Stimulated activated CD4-positive, alpha-beta T cell treated with anti-CD3 and anti-CD28 coated beads, Interleukin-15, amount 100 ng/mL, for 24 hours (primary cell): ENCODE results near the gene GLTPD2.
A peak's percentile ranks its signal among the peaks of the same experiment; 100 is the strongest.

Experiments
- DNase-seq: peaks from one replicate; pipeline ENCODE4 v3.0.0-alpha.2; 2020

GLTPD2 gene

DNA sequence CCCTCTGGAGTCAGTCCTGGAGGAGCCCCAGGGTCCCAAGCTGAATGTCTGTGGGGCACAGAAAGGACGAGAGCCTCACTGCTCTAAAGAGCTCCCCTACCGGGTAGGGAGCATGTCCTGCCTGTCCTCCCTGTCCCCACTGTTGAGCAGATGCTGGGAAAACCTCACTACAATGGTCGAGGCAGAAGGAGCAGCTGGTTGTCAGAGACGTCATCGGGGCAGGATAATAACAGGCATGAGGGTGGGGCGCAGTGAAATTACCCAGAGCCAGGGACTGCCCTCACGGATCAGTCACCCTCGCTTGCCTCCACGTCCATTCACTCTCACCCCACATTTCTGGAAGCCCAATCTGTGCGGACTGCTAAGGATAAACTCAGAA lies 16.5 kb upstream of the GLTPD2 start:
- DNase-seq = no peak

DNA sequence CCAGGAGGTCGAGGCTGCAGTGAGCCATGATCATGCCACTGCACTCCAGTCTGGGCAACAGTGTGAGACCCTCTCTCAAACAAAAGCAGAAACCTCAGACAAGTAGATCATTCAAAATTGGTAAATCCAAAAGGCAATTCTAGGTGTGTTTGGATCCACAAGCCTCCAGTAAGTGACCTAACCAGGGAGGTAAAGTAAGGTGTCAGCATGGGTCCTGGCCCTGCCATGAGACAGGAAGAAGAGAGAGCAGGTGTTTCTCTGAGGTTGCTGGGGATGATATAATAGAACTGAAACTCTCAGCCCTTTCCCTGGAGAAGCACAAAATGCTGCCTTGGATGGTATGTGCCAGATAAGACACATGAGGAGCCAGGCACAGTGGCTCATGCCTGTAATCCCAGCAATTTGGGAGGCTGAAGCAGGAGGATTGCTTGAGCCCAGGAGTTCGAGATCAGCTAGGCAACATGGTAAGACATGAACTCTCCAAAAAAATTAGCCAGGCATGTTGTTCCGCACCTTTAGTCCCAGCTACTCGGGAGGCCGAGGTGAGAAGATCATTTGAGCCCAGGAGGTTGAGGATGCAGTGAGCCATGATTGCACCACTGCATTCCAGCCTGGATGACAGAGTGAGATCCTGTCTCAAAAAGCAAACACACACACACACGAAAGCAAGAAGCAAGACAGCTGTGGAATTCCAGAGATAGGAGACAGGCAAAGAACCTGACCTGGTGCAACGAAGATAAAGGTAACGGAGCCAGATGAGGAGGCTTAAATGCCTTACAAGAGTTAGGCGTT lies 10.6 kb upstream of the GLTPD2 start:
- no peak for DNase-seq

GRCh38 chr17:4780325-4780955 lies 8.3 kb upstream of the GLTPD2 start:
- no peak for DNase-seq

GRCh38 chr17:4782652-4783051 lies 6.1 kb upstream of the GLTPD2 start:
- peak; percentile 31 for DNase-seq

DNA sequence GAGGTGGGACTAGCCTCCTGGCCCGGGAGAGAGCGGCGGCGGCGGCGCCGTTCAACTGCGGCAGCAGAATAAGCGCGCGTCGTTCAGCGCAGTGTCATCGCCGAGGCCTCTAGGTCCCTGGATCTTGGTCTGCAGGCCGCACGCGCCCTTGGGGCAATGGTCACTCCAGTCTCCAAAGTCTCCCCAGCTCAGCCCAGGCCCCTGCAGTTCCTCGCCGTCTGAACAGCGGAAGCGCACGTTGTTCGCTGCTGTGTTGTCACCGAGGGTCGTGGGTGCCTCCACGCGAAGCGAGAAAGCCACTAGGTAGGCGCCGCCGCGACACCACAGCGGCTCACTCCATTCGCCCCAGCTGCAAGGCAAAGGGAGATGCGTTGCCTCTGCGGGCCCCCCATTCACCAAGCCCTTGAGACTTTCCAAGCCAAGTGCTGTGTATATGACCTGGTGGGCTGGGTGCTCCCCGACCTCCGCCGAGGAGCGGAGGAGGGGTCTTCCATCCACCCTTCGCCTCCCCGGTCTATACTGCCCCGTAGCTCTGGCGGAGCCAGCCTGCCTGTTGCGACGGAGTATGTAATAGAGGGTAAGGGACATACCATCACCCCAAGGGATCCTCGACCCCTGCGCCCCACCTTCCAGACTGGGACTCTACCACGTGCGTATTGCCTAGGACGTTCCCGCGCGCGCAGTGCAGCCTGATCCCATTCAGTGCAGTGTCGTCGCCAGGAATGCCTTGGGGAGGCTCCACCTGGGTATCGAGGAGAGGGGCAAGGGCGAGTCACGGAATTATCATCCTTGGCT lies 3.3 kb upstream of the GLTPD2 start:
- DNase-seq = peak; percentile 29

- peak; percentile 29 for DNase-seq
Observed at GRCh38 chr17:4786106-4786511, 2.7 kb upstream of the GLTPD2 start, which contains the start of gene VMO1. VMO1 (minus strand) TSS chr17:4786364; CDS start chr17:4786352, 12 bp downstream.

DNA sequence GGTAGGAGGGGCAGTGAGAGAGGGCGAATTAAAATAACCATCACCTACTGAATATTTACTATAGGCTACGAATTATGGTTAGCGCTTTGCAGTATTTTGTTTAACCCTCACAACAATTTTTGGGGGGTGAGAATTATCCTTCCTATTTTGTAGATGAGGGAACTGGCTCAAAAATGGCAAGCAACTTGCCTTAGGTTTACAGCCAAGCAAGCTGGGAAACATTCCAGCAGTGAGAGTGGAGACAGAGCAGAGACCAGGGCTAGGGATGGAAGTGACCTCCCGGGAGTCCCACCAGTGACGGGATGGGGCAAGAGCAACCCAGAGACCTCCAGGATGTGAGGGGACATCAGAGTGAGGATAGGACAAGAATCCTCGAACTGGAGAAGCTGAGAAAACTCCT lies 2.2 kb upstream of the GLTPD2 start:
- no peak for DNase-seq

- no peak for DNase-seq
Observed at GRCh38 chr17:4788159-4788806, 481 bp upstream of the GLTPD2 start.

GRCh38 chr17:4789701-4789950 lies 862 bp downstream of the GLTPD2 start:
- DNase-seq = no peak

- peak; percentile 88 for DNase-seq
Observed at GRCh38 chr17:4789951-4790704, 1.4 kb downstream of the GLTPD2 start.

- DNase-seq = no peak
Observed at GRCh38 chr17:4790705-4791088, 1.9 kb downstream of the GLTPD2 start.

DNA sequence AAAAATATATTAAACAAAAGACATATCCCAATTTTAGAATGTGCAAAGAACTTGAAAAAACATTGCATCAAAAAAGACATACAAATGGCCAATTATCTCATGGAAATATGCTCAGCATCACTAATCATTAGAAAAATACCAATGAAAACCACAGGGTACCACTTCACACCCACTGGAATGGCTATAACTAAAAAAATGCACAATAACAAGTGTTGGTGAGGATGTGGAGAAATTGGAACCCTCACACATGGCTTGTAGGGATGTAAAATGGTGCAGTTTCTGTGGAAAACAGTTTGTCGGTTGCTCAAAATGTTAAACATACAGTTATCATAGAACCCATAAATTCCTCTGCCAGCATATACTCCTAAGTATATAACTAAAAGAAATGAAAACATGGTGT lies 6.4 kb downstream of the GLTPD2 start:
- no peak for DNase-seq

DNA sequence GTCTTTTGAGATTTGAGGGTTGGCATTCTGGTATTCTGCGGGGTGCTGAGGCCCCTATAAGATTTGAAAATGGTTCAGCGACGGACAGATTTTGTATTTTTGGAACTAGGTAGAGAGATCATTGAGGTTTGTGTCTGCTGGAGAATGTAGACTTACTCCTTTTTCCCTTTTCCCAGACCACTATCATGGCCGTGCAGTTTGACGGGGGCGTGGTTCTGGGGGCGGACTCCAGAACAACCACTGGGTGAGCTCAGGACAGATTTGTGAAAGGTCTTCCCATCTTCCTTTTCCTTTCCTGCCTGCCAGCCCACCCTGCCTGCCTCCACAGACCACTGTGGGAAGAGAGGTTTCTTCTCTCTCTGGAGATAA lies 7.8 kb downstream of the GLTPD2 start:
- DNase-seq = peak; percentile 70

GRCh38 chr17:4800462-4801196 lies 11.9 kb downstream of the GLTPD2 start:
- no peak for DNase-seq

DNA sequence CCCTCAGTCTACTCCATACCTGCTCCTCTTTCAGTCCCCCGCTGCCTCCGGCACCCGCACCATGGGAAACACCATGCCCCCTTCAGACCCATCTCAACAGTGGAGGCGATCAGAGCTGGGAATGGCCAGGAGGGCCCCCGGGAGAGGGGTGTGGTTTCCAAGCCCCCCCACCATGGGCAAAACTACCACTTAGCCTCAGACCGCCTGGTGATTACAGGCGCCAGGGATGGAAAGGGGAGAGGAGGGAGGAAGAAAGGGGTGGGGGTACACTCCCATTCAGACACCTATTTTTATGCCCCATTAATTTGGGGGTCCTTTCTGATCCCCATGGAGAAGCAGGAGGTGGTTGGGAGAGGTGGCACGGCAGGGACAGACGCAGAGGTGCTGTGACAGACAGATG lies 13.5 kb downstream of the GLTPD2 start, which contains the start of gene C17orf114:
Gene C17orf114, minus strand, starts transcription at position 101 of the 400 bp plus-strand sequence.
- DNase-seq = no peak

- DNase-seq = no peak
Observed at GRCh38 chr17:4806456-4806776, 17.7 kb downstream of the GLTPD2 start.

DNA sequence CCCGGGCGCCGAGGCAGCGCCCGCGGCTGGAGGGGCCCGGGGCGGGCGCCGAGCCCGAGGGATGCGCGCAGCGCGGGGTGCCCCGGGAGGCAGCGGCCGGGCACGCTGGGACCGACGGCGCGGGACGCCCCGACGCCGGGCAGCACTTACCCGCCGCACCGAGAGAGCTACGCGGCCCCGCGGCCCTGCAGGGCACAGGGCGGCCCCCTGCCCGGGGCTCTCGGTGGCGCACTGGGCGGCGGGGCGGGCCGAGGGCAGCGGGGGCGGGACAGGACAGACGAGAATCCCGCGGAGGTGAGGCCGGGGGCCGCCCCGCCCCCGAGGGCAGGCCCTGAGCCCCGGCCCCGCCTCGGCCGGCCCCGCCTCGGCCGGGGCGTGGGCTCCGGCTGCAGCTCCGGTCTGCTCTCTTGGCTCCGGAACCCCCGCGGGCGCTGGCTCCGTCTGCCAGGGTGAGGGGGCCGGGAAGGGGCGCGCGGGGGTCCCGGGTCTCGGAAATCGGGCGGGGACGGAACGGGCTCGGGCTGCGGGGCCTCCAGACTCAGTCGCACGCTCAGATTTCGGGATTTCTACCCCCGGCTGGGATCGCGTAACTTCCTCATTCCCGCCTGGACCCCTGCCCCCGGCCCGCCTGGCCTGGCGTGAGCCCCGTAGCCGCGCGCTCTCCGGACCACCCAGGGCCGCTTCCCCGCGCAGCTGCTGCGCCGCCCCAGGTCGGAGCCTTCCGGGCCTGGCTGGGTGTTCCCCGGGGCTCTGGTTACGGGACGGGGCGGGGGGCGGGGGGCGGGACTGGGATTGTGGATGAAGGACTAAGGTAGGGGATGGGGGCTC lies 18.2 kb downstream of the GLTPD2 start, which contains the start of gene PLD2:
Gene PLD2, plus strand, starts transcription at position 376 of the 828 bp plus-strand sequence. CDS start 621 bp downstream, outside the sequence.
- DNase-seq = peak; percentile 94

GRCh38 chr17:4807605-4808377 lies 19.0 kb downstream of the GLTPD2 start:
- no peak for DNase-seq

DNA sequence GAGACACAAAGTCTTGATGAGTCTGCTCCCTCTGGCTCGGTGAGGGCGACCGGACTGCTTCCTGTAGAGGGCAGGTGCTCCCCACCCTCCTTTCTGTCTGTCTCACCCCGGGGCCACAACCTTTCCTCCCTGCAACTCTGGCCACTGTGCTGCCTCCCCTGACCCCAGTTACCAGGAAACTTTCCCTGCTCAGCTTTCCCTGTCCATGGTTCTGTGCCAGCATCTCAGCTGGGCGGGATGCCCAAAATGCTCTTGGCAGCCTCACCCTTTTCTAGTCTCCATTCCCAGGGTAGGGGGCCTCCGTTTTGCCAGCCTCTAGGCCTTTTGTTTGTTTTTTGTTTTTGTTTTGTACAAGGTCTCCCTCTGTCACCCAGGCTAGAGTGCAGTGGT lies 19.6 kb downstream of the GLTPD2 start:
- no peak for DNase-seq

GRCh38 chr17:4810696-4811290 lies 22.0 kb downstream of the GLTPD2 start:
- DNase-seq = no peak
